Measurements from ENCODE around the gene ING2. TPM values are rescaled to one million over a fixed set of nuclear protein-coding genes. Genes with fewer than 3 reads are reported as not detected.
"Not testable (repeated sequence)": the region's sequence is repeated elsewhere in the genome, so short reads cannot be mapped to it uniquely, and the experiment has no call there.

The ING2 gene
- total RNA-seq, result 10 to 100 TPM in 1 of 2 donors, 1 to 10 TPM in 1; 9.1 to 11.2 TPM
- total RNA-seq, result 8.3 to 11.7 reads per million in 2 donors

- ATAC-seq, result peak; percentile 63
- DNase-seq, result peak in 1 of 3 donors; percentile 87
- no peaks in the 10 kb centered on the region for H3K36me3 Mint-ChIP-seq (ENCODE audit: low read depth)
These were observed at the start of gene ING2 for GRCh38 chr4:183504930-183505610. Gene ING2 (plus strand): TSS chr4:183505058. CDS start chr4:183505196, 138 bp downstream.

GRCh38 chr4:183455431-183456195 lies 49.2 kb upstream of the ING2 start:
- Mint-ChIP-seq H3K27me3 (no peaks in the 10 kb centered on the region), H3K4me3 (no peak overlapping the region), H3K4me1 (peaks cover 7% of the 10 kb centered on the region), H3K27ac (no peak overlapping the region), H3K36me3 (ENCODE audit: low read depth) (no peaks in the 10 kb centered on the region)
- ATAC-seq (no peak), DNase-seq (no peak)
- H3K9me3 ChIP-seq (ENCODE audit: control insufficient read depth, low read length, poor library complexity, severe bottlenecking), result no peaks in the 10 kb centered on the region

More at GRCh38 chr4:183504930-183505610, at the start of gene ING2:
- H3K4me3 Mint-ChIP-seq, result peak within 1 kb of the TSS; percentile 94
- peak within 1 kb of the TSS; percentile 89 for H3K27ac Mint-ChIP-seq
- no peaks in the 10 kb centered on the region for H3K27me3 Mint-ChIP-seq
- H3K9me3 ChIP-seq (ENCODE audit: control insufficient read depth, low read length, poor library complexity, severe bottlenecking), result no peaks in the 10 kb centered on the region
- H3K4me1 Mint-ChIP-seq, result peaks cover 11% of the 10 kb centered on the region

DNA sequence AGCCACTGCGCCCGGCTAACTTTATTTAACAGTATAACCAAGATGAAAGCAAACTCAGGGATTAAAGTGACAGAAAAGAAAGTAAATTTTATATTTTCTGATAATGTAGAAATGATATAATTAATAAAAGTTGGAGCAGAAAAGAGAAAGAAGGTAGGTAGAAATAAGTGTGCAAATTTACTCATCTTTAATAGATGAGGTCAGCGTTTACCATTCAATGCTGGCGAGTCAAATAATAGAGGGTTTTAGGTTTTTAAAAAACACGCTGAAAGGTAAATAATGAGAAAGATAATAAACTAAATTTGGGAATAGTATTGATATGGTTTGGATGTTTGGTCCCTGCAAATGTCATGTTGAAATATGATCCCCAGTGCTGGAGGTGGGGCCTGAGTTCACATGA lies 46.9 kb upstream of the ING2 start:
- Mint-ChIP-seq H3K4me1 (peaks cover 7% of the 10 kb centered on the region), H3K36me3 (ENCODE audit: low read depth) (no peaks in the 10 kb centered on the region), H3K4me3 (no peak overlapping the region), H3K27ac (no peak overlapping the region), H3K27me3 (no peaks in the 10 kb centered on the region)
- DNase-seq (no peak), ATAC-seq (no peak)
- H3K9me3 ChIP-seq (ENCODE audit: control insufficient read depth, low read length, poor library complexity, severe bottlenecking), result no peaks in the 10 kb centered on the region

GRCh38 chr4:183463903-183464619 lies 40.8 kb upstream of the ING2 start:
- not testable (repeated sequence) for H3K4me3 Mint-ChIP-seq; H3K27ac Mint-ChIP-seq; H3K4me1 Mint-ChIP-seq; ATAC-seq; H3K36me3 Mint-ChIP-seq (ENCODE audit: low read depth); DNase-seq; H3K27me3 Mint-ChIP-seq; H3K9me3 ChIP-seq (ENCODE audit: control insufficient read depth, low read length, poor library complexity, severe bottlenecking)

GRCh38 chr4:183465879-183466278 lies 39.0 kb upstream of the ING2 start:
- not testable (repeated sequence) for H3K36me3 Mint-ChIP-seq (ENCODE audit: low read depth); H3K4me3 Mint-ChIP-seq; DNase-seq; H3K27ac Mint-ChIP-seq; H3K4me1 Mint-ChIP-seq; ATAC-seq; H3K27me3 Mint-ChIP-seq; H3K9me3 ChIP-seq (ENCODE audit: control insufficient read depth, low read length, poor library complexity, severe bottlenecking)

DNA sequence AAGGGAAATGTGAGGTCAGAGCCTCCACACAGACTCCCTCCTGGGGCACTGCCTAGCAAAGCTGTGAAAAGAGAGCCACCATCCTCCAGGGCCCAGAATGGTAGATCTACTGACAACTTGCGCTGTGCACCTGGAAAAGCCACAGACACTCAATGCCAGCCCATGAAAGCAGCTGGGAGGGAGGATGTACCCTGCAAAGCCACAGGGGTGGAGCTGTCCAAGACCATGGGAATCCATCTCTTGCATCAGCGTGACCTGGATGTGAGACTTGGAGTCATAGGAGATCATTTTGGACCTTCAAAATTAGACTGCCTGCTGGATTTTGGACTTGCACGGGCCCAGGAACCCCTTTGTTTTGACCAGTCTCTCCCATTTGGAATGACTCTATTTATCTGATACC lies 37.6 kb upstream of the ING2 start:
- H3K9me3 ChIP-seq (ENCODE audit: control insufficient read depth, low read length, poor library complexity, severe bottlenecking), result no peaks in the 10 kb centered on the region
- Mint-ChIP-seq H3K36me3 (ENCODE audit: low read depth) (peaks cover 3% of the 10 kb centered on the region), H3K4me1 (no peaks in the 10 kb centered on the region), H3K4me3 (no peak overlapping the region), H3K27me3 (peaks cover 6% of the 10 kb centered on the region), H3K27ac (no peak overlapping the region)
- DNase-seq, result no peak
- no peak for ATAC-seq

DNA sequence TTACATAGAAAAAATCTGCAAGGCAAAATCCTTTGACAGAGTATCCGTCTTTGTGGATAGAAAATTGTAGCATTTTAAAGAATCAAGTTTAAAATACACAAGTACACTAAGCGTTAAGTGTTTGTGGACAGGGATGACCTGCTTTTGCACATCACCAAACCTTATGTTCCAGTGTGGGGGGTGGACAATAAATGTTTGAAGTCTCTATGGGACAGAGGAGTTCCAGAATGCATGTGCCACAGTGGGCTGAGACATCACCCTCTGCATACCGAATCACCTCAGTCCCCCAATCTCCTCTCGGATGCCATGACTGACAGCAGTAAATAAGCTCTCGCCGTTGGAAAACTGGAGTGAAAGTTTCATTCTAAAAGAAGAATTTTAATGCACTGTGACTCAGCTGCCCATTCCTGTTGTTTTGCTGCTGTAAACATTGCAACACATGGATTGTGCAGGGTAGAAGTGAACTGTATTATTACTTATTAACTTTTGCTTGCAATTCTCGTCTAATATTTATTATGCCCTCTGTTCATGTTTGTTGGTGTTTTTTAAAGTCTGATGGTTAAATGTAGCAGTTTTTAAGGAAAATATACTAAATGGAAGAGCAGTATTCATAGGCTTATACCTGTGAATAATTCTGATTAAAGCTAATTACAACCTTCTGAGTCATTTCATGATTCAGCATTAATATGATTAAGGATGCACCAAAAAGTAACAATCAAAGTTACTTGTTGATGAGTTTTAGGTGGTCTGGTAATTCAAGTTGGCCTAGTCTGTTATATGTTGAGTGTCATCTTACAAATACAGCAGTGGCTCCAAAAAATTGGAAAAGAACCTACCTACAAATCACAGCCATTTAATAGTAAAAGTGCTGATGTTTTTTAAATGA lies 36.4 kb upstream of the ING2 start:
- H3K4me1 Mint-ChIP-seq, result peaks cover 3% of the 10 kb centered on the region
- peaks cover 3% of the 10 kb centered on the region for H3K36me3 Mint-ChIP-seq (ENCODE audit: low read depth)
- H3K9me3 ChIP-seq (ENCODE audit: control insufficient read depth, low read length, poor library complexity, severe bottlenecking), result no peaks in the 10 kb centered on the region
- no peak overlapping the region for H3K27ac Mint-ChIP-seq
- DNase-seq (no peak), ATAC-seq (no peak)
- peaks cover 10% of the 10 kb centered on the region for H3K27me3 Mint-ChIP-seq
- H3K4me3 Mint-ChIP-seq, result no peak overlapping the region

DNA sequence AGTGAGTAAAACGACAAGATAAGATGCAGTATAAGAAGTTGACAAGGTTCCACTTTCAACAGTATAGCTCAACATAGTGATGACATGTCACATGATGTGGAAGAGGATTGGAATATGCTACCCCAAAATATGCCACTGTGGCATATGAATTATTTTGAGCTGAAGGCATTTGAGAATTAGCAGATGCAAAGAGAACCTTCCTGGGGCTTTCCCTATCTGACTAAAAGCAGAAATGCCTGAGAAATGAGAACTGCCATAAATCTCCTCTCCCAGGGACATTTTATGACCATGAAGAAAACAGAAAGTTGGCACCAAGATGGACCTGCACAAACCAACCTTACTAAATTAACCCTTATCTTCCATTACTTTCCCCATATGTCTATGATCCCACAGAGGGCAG lies 35.6 kb upstream of the ING2 start:
- Mint-ChIP-seq H3K4me3 (no peak overlapping the region), H3K27me3 (peaks cover 10% of the 10 kb centered on the region), H3K4me1 (peaks cover 3% of the 10 kb centered on the region), H3K27ac (no peak overlapping the region), H3K36me3 (ENCODE audit: low read depth) (peaks cover 3% of the 10 kb centered on the region)
- no peak for DNase-seq
- H3K9me3 ChIP-seq (ENCODE audit: control insufficient read depth, low read length, poor library complexity, severe bottlenecking), result no peaks in the 10 kb centered on the region
- no peak for ATAC-seq

DNA sequence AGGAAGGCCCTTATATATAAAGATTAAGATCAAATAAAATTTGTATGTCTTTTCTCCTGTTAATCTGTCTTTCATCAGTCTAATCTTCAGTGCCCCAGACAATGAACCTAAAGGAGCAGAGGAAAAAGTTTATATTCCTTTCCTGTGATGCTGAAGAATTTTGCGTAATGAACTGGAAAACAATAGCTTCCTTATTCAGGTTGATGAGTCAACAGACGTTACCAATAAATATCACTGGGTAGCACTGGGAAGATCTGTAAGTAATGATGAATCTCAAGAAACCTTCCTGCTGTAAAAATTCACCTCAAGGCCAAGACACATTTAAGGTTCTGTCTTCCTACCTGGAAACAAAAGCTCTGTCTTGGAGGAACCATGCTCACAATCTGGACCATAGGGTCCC lies 34.9 kb upstream of the ING2 start:
- no peaks in the 10 kb centered on the region for H3K9me3 ChIP-seq (ENCODE audit: control insufficient read depth, low read length, poor library complexity, severe bottlenecking)
- ATAC-seq (no peak), DNase-seq (no peak)
- no peak overlapping the region for H3K4me3 Mint-ChIP-seq
- H3K27me3 Mint-ChIP-seq, result peaks cover 10% of the 10 kb centered on the region
- peaks cover 3% of the 10 kb centered on the region for H3K4me1 Mint-ChIP-seq
- no peak overlapping the region for H3K27ac Mint-ChIP-seq
- H3K36me3 Mint-ChIP-seq (ENCODE audit: low read depth), result peaks cover 3% of the 10 kb centered on the region

GRCh38 chr4:183470821-183471220 lies 34.0 kb upstream of the ING2 start:
- no peak for ATAC-seq
- H3K27me3 Mint-ChIP-seq, result peaks cover 10% of the 10 kb centered on the region

GRCh38 chr4:183471946-183472708 lies 32.7 kb upstream of the ING2 start:
- Mint-ChIP-seq H3K4me1 (peaks cover 3% of the 10 kb centered on the region), H3K36me3 (ENCODE audit: low read depth) (no peaks in the 10 kb centered on the region), H3K27me3 (peaks cover 5% of the 10 kb centered on the region), H3K4me3 (no peak overlapping the region), H3K27ac (no peak overlapping the region)
- peak; percentile 80 for ATAC-seq
- DNase-seq, result peak; percentile 62 to 79 (median 64)
- no peaks in the 10 kb centered on the region for H3K9me3 ChIP-seq (ENCODE audit: control insufficient read depth, low read length, poor library complexity, severe bottlenecking)

More at GRCh38 chr4:183470821-183471220, 34.0 kb upstream of the ING2 start:
- H3K9me3 ChIP-seq (ENCODE audit: control insufficient read depth, low read length, poor library complexity, severe bottlenecking), result no peaks in the 10 kb centered on the region
- H3K4me1 Mint-ChIP-seq, result peaks cover 3% of the 10 kb centered on the region
- no peak overlapping the region for H3K27ac Mint-ChIP-seq
- no peak for DNase-seq
- H3K4me3 Mint-ChIP-seq, result no peak overlapping the region
- H3K36me3 Mint-ChIP-seq (ENCODE audit: low read depth), result peaks cover 3% of the 10 kb centered on the region

DNA sequence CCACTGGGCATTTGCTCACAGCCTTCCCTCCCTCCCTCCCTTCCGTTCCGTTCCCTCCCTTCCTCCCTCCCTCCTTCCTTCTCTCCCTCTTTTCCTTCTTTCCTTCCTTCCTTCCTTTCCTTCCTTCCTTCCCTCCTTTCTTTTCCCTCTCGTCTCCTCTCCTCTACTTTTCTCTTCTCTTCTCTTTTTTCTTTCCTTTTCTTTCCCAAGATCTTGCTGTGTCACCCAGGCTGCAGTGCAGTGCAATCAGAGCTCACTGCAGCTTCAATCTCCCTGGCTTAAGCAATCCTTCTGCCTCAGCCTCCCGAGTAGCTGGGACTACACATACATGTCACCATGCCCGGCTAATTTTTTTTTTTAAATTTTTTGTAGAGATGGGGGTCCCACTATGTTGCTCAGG lies 26.7 kb upstream of the ING2 start:
- DNase-seq (no peak), ATAC-seq (no peak)
- no peaks in the 10 kb centered on the region for H3K9me3 ChIP-seq (ENCODE audit: control insufficient read depth, low read length, poor library complexity, severe bottlenecking)
- no peaks in the 10 kb centered on the region for H3K36me3 Mint-ChIP-seq (ENCODE audit: low read depth)
- no peak overlapping the region for H3K4me3 Mint-ChIP-seq
- H3K27ac Mint-ChIP-seq, result no peak overlapping the region
- H3K4me1 Mint-ChIP-seq, result no peaks in the 10 kb centered on the region
- H3K27me3 Mint-ChIP-seq, result peaks cover 6% of the 10 kb centered on the region
